Measurements from ENCODE around the gene KDM4B. TPM values are rescaled to one million over a fixed set of nuclear protein-coding genes. Genes with fewer than 3 reads are reported as not detected.

KDM4B gene
- total and polyA plus RNA-seq, 7 donors, result 7.2 to 46.5 (median 21.4) TPM

DNA sequence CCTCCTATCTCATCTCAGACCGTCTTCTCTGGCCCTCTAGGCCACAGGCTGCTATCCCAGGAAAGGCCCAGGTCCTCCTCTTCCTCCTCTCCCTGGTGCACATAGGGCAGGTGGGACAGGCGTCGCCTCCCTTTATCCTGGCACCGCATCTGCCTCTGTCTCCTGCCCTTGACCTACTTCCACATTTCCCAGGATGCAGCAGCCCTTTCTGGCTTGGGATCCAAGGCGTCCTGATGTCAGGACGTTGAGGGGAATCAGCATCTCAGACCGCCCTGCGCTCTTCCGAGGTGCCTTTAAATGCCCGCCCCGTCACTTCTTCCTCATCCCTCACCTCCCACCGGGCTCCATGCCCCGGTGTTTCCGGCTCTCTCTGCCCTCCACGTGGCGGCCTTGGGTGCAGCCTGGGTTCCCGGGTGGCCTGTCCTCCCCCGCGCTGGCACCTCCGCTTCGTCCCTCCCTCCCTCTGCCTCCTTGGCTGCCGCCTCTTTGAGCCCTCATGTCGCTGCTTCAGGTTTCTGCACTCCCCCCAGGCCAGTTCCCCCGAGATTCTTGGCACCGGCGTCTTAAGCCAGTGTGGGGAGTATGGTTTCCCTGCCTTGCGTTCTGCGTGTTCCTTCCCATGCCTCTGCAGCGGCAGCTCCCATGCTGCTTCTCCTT lies 66.3 kb downstream of the KDM4B start:
- no peaks in the 10 kb centered on the region for H3K27me3 ChIP-seq
- H3K27ac ChIP-seq, result no peak overlapping the region
- no peak overlapping the region for H3K4me3 ChIP-seq
- peaks cover 0 to 61% (median 58%) of the 10 kb centered on the region in 4 donors for H3K4me1 ChIP-seq
- intact Hi-C loops (cut with DNase I), result no loop called here
- H3K9me3 ChIP-seq, result no peaks in the 10 kb centered on the region
- H3K36me3 ChIP-seq, result peaks cover 6 to 32% (median 16%) of the 10 kb centered on the region in 4 donors
- WGBS, 2 donors, result 88 to 93% methylated on average over 29 of the region's 29 CpGs
- DNase-seq, result no peak
- TF ChIP-seq POLR2AphosphoS5 (IDR thresholded peaks at IDR 0.05) (no peak), EP300 (IDR thresholded peaks at IDR 0.05) (no peak), POLR2A (IDR thresholded peaks at IDR 0.05) (no peak)
- TF ChIP-seq, protein P1, sequence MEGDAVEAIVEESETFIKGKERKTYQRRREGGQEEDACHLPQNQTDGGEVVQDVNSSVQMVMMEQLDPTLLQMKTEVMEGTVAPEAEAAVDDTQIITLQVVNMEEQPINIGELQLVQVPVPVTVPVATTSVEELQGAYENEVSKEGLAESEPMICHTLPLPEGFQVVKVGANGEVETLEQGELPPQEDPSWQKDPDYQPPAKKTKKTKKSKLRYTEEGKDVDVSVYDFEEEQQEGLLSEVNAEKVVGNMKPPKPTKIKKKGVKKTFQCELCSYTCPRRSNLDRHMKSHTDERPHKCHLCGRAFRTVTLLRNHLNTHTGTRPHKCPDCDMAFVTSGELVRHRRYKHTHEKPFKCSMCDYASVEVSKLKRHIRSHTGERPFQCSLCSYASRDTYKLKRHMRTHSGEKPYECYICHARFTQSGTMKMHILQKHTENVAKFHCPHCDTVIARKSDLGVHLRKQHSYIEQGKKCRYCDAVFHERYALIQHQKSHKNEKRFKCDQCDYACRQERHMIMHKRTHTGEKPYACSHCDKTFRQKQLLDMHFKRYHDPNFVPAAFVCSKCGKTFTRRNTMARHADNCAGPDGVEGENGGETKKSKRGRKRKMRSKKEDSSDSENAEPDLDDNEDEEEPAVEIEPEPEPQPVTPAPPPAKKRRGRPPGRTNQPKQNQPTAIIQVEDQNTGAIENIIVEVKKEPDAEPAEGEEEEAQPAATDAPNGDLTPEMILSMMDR (IDR thresholded peaks at IDR 0.05), result no peak

- H3K27me3 ChIP-seq, result no peaks in the 10 kb centered on the region
- 84 to 89% methylated on average over 36 of the region's 36 CpGs for WGBS, 2 donors
- no peak for DNase-seq
- intact Hi-C loops (cut with DNase I), result no loop called here
- peaks cover 14 to 38% (median 24%) of the 10 kb centered on the region in 4 donors for H3K36me3 ChIP-seq
- H3K4me1 ChIP-seq, result peaks cover 0 to 55% (median 54%) of the 10 kb centered on the region in 4 donors
- H3K9me3 ChIP-seq, result no peaks in the 10 kb centered on the region
- H3K4me3 ChIP-seq, result no peak overlapping the region
- no peak for TF ChIP-seq EP300 (IDR thresholded peaks at IDR 0.05)
- TF ChIP-seq, protein P1 (IDR thresholded peaks at IDR 0.05), result no peak
- TF ChIP-seq POLR2A (IDR thresholded peaks at IDR 0.05), result no peak
- no peak for TF ChIP-seq POLR2AphosphoS5 (IDR thresholded peaks at IDR 0.05)
- H3K27ac ChIP-seq, result peak overlapping the region; percentile 46 to 56 (median 52)
Observed at GRCh38 chr19:5035793-5036697, 67.1 kb downstream of the KDM4B start.

DNA sequence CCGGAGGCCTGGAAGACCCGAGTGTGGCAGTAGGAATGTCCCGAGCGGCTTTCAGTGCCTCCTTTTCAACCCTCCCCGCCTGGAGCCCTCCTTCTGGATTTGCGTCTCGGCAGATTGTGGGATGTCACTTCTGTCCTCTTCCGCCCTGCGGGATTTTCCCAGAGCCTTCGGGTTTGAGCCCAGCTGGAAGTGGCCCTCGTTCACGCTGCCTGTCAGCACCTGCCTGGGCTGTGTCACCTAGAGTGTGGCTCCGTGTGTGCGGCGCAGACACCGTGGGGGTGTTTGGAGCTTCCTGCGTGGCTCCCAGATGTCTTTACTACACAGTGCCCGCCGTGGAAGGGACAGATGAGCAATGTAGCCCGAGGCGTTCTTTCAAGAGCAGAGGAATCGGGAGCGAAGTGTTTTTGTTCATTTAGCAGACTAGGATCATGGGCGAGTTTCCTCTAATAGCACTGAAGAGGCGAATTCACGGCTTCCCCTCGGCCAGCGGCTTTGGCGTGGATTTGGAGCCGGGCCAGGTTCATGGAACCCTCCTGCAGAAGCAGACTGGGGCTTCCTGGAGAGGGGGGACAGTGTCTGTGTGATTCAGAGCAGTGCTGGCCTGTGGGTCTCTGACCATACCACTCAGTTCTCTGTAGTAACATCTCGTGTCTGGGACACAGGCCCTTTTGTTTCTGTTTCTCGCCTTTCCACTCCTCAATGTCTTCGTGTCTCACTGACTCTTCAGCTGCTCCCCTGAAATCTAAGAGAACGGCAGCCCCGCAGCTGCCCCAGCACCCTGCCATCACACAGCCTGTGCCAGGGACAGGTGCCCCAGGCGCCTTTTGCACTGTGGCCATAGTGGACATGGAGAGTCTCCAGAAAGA lies 68.0 kb downstream of the KDM4B start:
- no peaks in the 10 kb centered on the region for H3K27me3 ChIP-seq
- TF ChIP-seq POLR2AphosphoS5 (IDR thresholded peaks at IDR 0.05) (peak in 1 of 4 donors; percentile 21), POLR2A (IDR thresholded peaks at IDR 0.05) (no peak)
- no peaks in the 10 kb centered on the region for H3K9me3 ChIP-seq
- peak; percentile 84 for DNase-seq
- H3K27ac ChIP-seq, result peak overlapping the region; percentile 46 to 56 (median 52)
- intact Hi-C loops (cut with DNase I), result no loop called here
- WGBS, 2 donors, result 82 to 85% methylated on average over 36 of the region's 36 CpGs
- H3K4me3 ChIP-seq, result peak overlapping the region in 2 of 4 donors; percentile 6 to 8
- peaks cover 0 to 47% (median 45%) of the 10 kb centered on the region in 4 donors for H3K4me1 ChIP-seq
- H3K36me3 ChIP-seq, result peaks cover 23 to 47% (median 30%) of the 10 kb centered on the region in 4 donors

- H3K4me1 ChIP-seq, result peaks cover 0 to 45% (median 44%) of the 10 kb centered on the region in 4 donors
- H3K4me3 ChIP-seq, result no peak overlapping the region
- no peak for DNase-seq
- TF ChIP-seq POLR2AphosphoS5 (IDR thresholded peaks at IDR 0.05), result no peak
- no peak for TF ChIP-seq EP300 (IDR thresholded peaks at IDR 0.05)
- TF ChIP-seq, protein P1 (IDR thresholded peaks at IDR 0.05), result no peak
- no peak for TF ChIP-seq POLR2A (IDR thresholded peaks at IDR 0.05)
- peaks cover 23 to 53% (median 33%) of the 10 kb centered on the region in 4 donors for H3K36me3 ChIP-seq
- H3K9me3 ChIP-seq, result no peaks in the 10 kb centered on the region
- no peaks in the 10 kb centered on the region for H3K27me3 ChIP-seq
- 75 to 85% methylated on average over 17 of the region's 17 CpGs for WGBS, 2 donors
- H3K27ac ChIP-seq, result peak overlapping the region in 2 of 4 donors; percentile 46 to 56
- intact Hi-C loops (cut with DNase I), result no loop called here
Observed at GRCh38 chr19:5037936-5038335, 69.0 kb downstream of the KDM4B start.
